Endodermal cell (in vitro differentiated cells): ENCODE measurements around the gene ADAMTS12. TPM values are rescaled to one million over a fixed set of nuclear protein-coding genes. Genes with fewer than 3 reads are reported as not detected.

ENCODE experiments used
- DNase-seq: peaks from one replicate; pipeline ENCODE4 v3.0.0-alpha.2; 2017
- H3K27ac ChIP-seq: 2 replicates; pipeline ENCODE4 v1.5.1; 2013; ENCODE audit warnings: mild to moderate bottlenecking, low read depth, low read length, moderate library complexity
- H3K27me3 ChIP-seq: 2 replicates; pipeline ENCODE4 v1.6.1; 2013; ENCODE audit warnings: mild to moderate bottlenecking, low read length, moderate library complexity; ENCODE audit not compliant: insufficient read depth, control insufficient read depth, poor library complexity, severe bottlenecking
- H3K36me3 ChIP-seq: 2 replicates; pipeline ENCODE4 v1.7.0; 2013; ENCODE audit warnings: mild to moderate bottlenecking, low read length, moderate library complexity; ENCODE audit not compliant: control insufficient read depth, insufficient read depth
- H3K4me1 ChIP-seq: one replicate; pipeline ENCODE4 v1.7.0; 2013; ENCODE audit warnings: low read length; ENCODE audit not compliant: control insufficient read depth, insufficient read depth
- H3K4me3 ChIP-seq: 2 replicates; pipeline ENCODE4 v1.5.1; 2013; ENCODE audit warnings: mild to moderate bottlenecking, low read length, moderate library complexity
- H3K9ac ChIP-seq: 2 replicates; pipeline ENCODE4 v1.6.1; 2013; ENCODE audit warnings: mild to moderate bottlenecking, low read length, moderate library complexity; ENCODE audit not compliant: poor library complexity, severe bottlenecking; ENCODE audit errors: extremely low read depth
- H3K9me3 ChIP-seq: 2 replicates; pipeline ENCODE4 v1.6.1; 2013; ENCODE audit warnings: mild to moderate bottlenecking, low read length, moderate library complexity; ENCODE audit not compliant: control insufficient read depth
- H3K27ac Mint-ChIP-seq: 2 replicates; pipeline ENCODE4 v1.8.0; 2020; ENCODE audit warnings: mixed read lengths
- H3K27me3 Mint-ChIP-seq: 2 replicates; pipeline ENCODE4 v1.8.0; 2021; ENCODE audit warnings: mild to moderate bottlenecking, mixed read lengths; ENCODE audit not compliant: insufficient read depth
- H3K36me3 Mint-ChIP-seq: 2 replicates; pipeline ENCODE4 v1.8.0; 2020; ENCODE audit warnings: low read depth, mixed read lengths
- H3K4me1 Mint-ChIP-seq: 2 replicates; pipeline ENCODE4 v1.8.0; 2020; ENCODE audit warnings: mixed read lengths
- H3K4me3 Mint-ChIP-seq: 2 replicates; pipeline ENCODE4 v1.8.0; 2020; ENCODE audit warnings: mild to moderate bottlenecking, moderate library complexity, mixed read lengths
- H3K9me3 Mint-ChIP-seq: 2 replicates; pipeline ENCODE4 v1.8.0; 2020; ENCODE audit warnings: mild to moderate bottlenecking, mixed read lengths
- CTCF ChIP-seq: fragments of 200-600 bp; sonication (generic); conservative IDR thresholded peaks from 2 replicates; pipeline ENCODE4 v1.5.0; 2021; ENCODE audit warnings: antibody characterized with exemption, mild to moderate bottlenecking
- WGBS, 2 experiments: methylation state at CpG; one replicate each; pipeline versions ENCODE4 v1.1.5 to v1.1.7; 2013; ENCODE audit warnings: missing lambda C conversion rate in 2 of 2, mixed read lengths in 1 of 2; ENCODE audit not compliant: insufficient coverage in 1 of 2, insufficient read length in 1 of 2; 5-methylcytosine and 5-hydroxymethylcytosine counted together
- total RNA-seq, 2 donors: library from RNA; stranded (reverse); fragmentation: NEBNext Ultra II Directional in 1 of 2; extraction: Animal tissue kit (Norgen Biotek cat#: 25700) in 1 of 2; gene quantifications; 2 replicates in 1 of 2; 3 replicates in 1 of 2; pipeline ENCODE4 v1.2.1, GENCODE V29; 2021

The ADAMTS12 gene
- total RNA-seq, 2 donors from 2014 or later, result 80.2 to 123 TPM

DNA sequence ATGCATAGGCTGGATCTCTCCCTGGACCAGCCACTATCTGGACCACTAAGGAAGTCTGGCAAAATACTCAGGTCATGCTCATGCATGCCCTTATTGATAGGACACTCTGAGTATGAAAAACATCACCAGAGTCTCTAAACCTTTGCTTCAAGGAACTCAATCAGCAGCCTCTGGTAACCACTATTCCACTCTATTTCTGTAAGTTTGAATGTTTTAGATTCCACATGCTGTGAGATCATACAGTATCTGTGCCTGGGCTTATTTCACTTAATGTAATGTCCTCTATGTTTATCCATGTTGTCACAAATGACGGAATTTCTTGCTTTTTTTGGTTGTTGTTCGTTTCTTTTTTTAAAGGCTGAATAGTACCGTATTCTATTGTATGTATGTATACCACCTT, 382.8 kb downstream of the ADAMTS12 start:
- no peak overlapping the region for H3K27ac Mint-ChIP-seq
- H3K4me3 ChIP-seq, result no peak overlapping the region
- H3K4me1 ChIP-seq, result no peaks in the 10 kb centered on the region
- 96% methylated on average over 3 of the region's 3 CpGs; no CpG with 5 or more reads in 1 of the 2 experiments for WGBS, 2 experiments
- H3K4me1 Mint-ChIP-seq, result no peaks in the 10 kb centered on the region
- DNase-seq, result no peak
- no peak overlapping the region for H3K4me3 Mint-ChIP-seq
- H3K9me3 ChIP-seq, result peaks cover 12% of the 10 kb centered on the region
- TF ChIP-seq CTCF, result no peak
- H3K27ac ChIP-seq, result no peak overlapping the region
- no peaks in the 10 kb centered on the region for H3K36me3 Mint-ChIP-seq
- no peaks in the 10 kb centered on the region for H3K27me3 Mint-ChIP-seq
- H3K36me3 ChIP-seq, result no peaks in the 10 kb centered on the region
- H3K9ac ChIP-seq, result no peak overlapping the region
- no peaks in the 10 kb centered on the region for H3K27me3 ChIP-seq
- peaks cover 6% of the 10 kb centered on the region for H3K9me3 Mint-ChIP-seq

DNA sequence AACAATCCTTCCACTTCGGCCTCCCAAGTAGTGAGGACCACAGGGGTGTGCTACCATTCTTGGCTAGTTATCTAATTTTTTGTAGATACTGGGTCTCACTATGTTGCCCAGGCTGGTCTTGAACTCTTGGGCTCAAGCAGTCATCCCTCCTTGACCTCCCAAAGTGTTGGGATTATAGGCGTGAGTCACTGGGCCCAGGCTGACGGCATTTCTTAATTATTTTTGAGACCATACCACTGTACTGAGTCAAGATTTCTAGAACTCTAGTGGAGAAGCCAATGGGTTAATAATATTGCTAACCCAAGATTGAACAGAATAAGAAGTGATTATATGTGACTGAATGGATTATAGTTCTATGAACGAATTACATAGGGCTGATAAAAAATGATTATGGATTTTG, 384.4 kb downstream of the ADAMTS12 start:
- Mint-ChIP-seq H3K27ac (no peak overlapping the region), H3K27me3 (no peaks in the 10 kb centered on the region), H3K36me3 (no peaks in the 10 kb centered on the region), H3K4me1 (no peaks in the 10 kb centered on the region), H3K4me3 (no peak overlapping the region), H3K9me3 (peaks cover 5% of the 10 kb centered on the region)
- no peaks in the 10 kb centered on the region for H3K4me1 ChIP-seq
- 92 to 97% methylated on average over 3 to 4 of the region's 4 CpGs for WGBS, 2 experiments
- no peak overlapping the region for H3K27ac ChIP-seq
- no peak for DNase-seq
- H3K9ac ChIP-seq, result no peak overlapping the region
- no peak for TF ChIP-seq CTCF
- no peaks in the 10 kb centered on the region for H3K27me3 ChIP-seq
- H3K9me3 ChIP-seq, result peaks cover 9% of the 10 kb centered on the region
- H3K4me3 ChIP-seq, result no peak overlapping the region
- H3K36me3 ChIP-seq, result no peaks in the 10 kb centered on the region

DNA sequence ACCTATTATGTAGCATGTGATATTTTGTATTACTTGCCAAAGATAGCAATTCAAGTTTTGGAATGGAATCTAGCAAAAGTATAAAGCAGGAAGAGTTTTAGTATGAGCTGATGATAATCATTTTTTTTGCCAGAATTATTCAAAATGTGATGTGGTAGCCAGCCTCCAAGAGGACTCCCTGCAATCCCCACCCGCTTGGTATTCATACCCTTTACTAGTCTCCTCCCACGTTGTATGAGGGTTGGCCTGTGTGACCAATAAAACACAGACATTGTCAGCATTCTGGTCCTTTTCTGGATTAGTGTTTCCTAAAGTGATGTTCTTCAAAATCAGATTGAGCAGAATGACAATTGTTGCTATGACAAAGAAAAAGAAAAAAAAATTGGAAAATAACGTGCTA, 387.2 kb downstream of the ADAMTS12 start:
- Mint-ChIP-seq H3K9me3 (peaks cover 5% of the 10 kb centered on the region), H3K36me3 (no peaks in the 10 kb centered on the region), H3K4me1 (no peaks in the 10 kb centered on the region), H3K27ac (no peak overlapping the region), H3K27me3 (no peaks in the 10 kb centered on the region), H3K4me3 (no peak overlapping the region)
- H3K4me3 ChIP-seq, result no peak overlapping the region
- WGBS, 2 experiments, result 89 to 95% methylated on average over 2 to 3 of the region's 3 CpGs
- H3K9ac ChIP-seq, result no peak overlapping the region
- no peak overlapping the region for H3K27ac ChIP-seq
- no peaks in the 10 kb centered on the region for H3K4me1 ChIP-seq
- no peak for DNase-seq
- H3K36me3 ChIP-seq, result no peaks in the 10 kb centered on the region
- TF ChIP-seq CTCF, result no peak
- no peaks in the 10 kb centered on the region for H3K27me3 ChIP-seq
- H3K9me3 ChIP-seq, result peaks cover 9% of the 10 kb centered on the region
